ENCODE measurements around the gene RASSF3.
A peak's percentile ranks its signal among the peaks of the same experiment; 100 is the strongest.
"Not testable (repeated sequence)": the region's sequence is repeated elsewhere in the genome, so short reads cannot be mapped to it uniquely, and the experiment has no call there.

The RASSF3 gene

GRCh38 chr12:64609536-64610078, 688 bp upstream of the RASSF3 start:
- peak; percentile 41 for DNase-seq (ENCODE audit: low read depth, low spot score)
- no peak for TF ChIP-seq CTCF (IDR thresholded peaks at IDR 0.05; ENCODE audit: low read depth, low read length)
- in situ Hi-C loops (cut with HindIII; ENCODE audit: low sequenced_read_pairs), result no loop called here
- H3K4me3 ChIP-seq (ENCODE audit: low read depth, low read length), result peak overlapping the region; percentile 65

GRCh38 chr12:64610660-64611340, 505 bp downstream of the RASSF3 start:
- peak overlapping the region; percentile 65 for H3K4me3 ChIP-seq (ENCODE audit: low read depth, low read length)
- DNase-seq (ENCODE audit: low read depth, low spot score), result peak; percentile 59
- TF ChIP-seq CTCF (IDR thresholded peaks at IDR 0.05; ENCODE audit: low read depth, low read length), result no peak
- in situ Hi-C loops (cut with HindIII; ENCODE audit: low sequenced_read_pairs), result no loop called here

GRCh38 chr12:64611341-64612284, 1.3 kb downstream of the RASSF3 start:
- in situ Hi-C loops (cut with HindIII; ENCODE audit: low sequenced_read_pairs), result no loop called here
- TF ChIP-seq CTCF (IDR thresholded peaks at IDR 0.05; ENCODE audit: low read depth, low read length), result peak; percentile 6
- DNase-seq (ENCODE audit: low read depth, low spot score), result peak; percentile 36

GRCh38 chr12:64612843-64613242, 2.5 kb downstream of the RASSF3 start:
- no peak for TF ChIP-seq CTCF (IDR thresholded peaks at IDR 0.05; ENCODE audit: low read depth, low read length)
- DNase-seq (ENCODE audit: low read depth, low spot score), result no peak
- H3K4me3 ChIP-seq (ENCODE audit: low read depth, low read length), result no peak overlapping the region
- in situ Hi-C loops (cut with HindIII; ENCODE audit: low sequenced_read_pairs), result no loop called here

More at GRCh38 chr12:64611341-64612284, 1.3 kb downstream of the RASSF3 start:
- peak overlapping the region; percentile 65 for H3K4me3 ChIP-seq (ENCODE audit: low read depth, low read length)

GRCh38 chr12:64613775-64614398, 3.6 kb downstream of the RASSF3 start:
- in situ Hi-C loops (cut with HindIII; ENCODE audit: low sequenced_read_pairs); DNase-seq (ENCODE audit: low read depth, low spot score); H3K4me3 ChIP-seq (ENCODE audit: low read depth, low read length): not testable (repeated sequence)

- H3K4me3 ChIP-seq (ENCODE audit: low read depth, low read length), result no peak overlapping the region
- in situ Hi-C loops (cut with HindIII; ENCODE audit: low sequenced_read_pairs), result no loop called here
- no peak for DNase-seq (ENCODE audit: low read depth, low spot score)
- no peak for TF ChIP-seq CTCF (IDR thresholded peaks at IDR 0.05; ENCODE audit: low read depth, low read length)
Observed at GRCh38 chr12:64616201-64616600, 5.9 kb downstream of the RASSF3 start.
